Measurements from ENCODE around the gene GIPC1. TPM values are rescaled to one million over a fixed set of nuclear protein-coding genes. Genes with fewer than 3 reads are reported as not detected.

GIPC1 gene
- total RNA-seq, 1 experiment from 2014 or later, result 59.4 TPM

GRCh38 chr19:14440049-14440448, 55.9 kb downstream of the GIPC1 start:
- Histone ChIP-seq H3K9me3 (ENCODE audit: low read depth, low read length, poor library complexity, severe bottlenecking) (no peaks in the 10 kb centered on the region), H3K27me3 (replicated peaks; ENCODE audit: insufficient read depth, low read depth, low read length, poor library complexity) (no peaks in the 10 kb centered on the region), H3K36me3 (ENCODE audit: insufficient read depth, low read length, poor library complexity, severe bottlenecking) (peaks cover 24% of the 10 kb centered on the region), H3K27ac (ENCODE audit: low read depth, low read length, poor library complexity, severe bottlenecking) (no peak overlapping the region), H3K4me1 (ENCODE audit: insufficient read depth, low read length, poor library complexity, severe bottlenecking) (no peaks in the 10 kb centered on the region), H3K4me3 (ENCODE audit: low read depth, low read length, poor library complexity, severe bottlenecking) (no peak overlapping the region)
- intact Hi-C loops (cut with micrococcal nuclease; ENCODE audit: unreplicated experiment), result no loop called here
- DNase-seq (ENCODE audit: low spot score), result no peak
- BruUV-seq (replicated peaks), result no TSS peak
- ChIA-PET POLR2A (ENCODE audit: low non-redundant PET) (no interaction called here), CTCF (no interaction called here)
- TF ChIP-seq CTCF (conservative IDR thresholded peaks at IDR 0.05; ENCODE audit: low read depth, low read length) (no peak), EZH2 (IDR thresholded peaks at IDR 0.05; ENCODE audit: borderline replicate concordance, low read depth, low read length, poor library complexity, severe bottlenecking) (no peak)

GRCh38 chr19:14439014-14439413, 56.9 kb downstream of the GIPC1 start:
- Histone ChIP-seq H3K27ac (ENCODE audit: low read depth, low read length, poor library complexity, severe bottlenecking) (no peak overlapping the region), H3K4me3 (ENCODE audit: low read depth, low read length, poor library complexity, severe bottlenecking) (no peak overlapping the region), H3K9me3 (ENCODE audit: low read depth, low read length, poor library complexity, severe bottlenecking) (no peaks in the 10 kb centered on the region), H3K27me3 (replicated peaks; ENCODE audit: insufficient read depth, low read depth, low read length, poor library complexity) (no peaks in the 10 kb centered on the region), H3K36me3 (ENCODE audit: insufficient read depth, low read length, poor library complexity, severe bottlenecking) (peaks cover 16% of the 10 kb centered on the region), H3K4me1 (ENCODE audit: insufficient read depth, low read length, poor library complexity, severe bottlenecking) (peaks cover 5% of the 10 kb centered on the region)
- TF ChIP-seq EZH2 (IDR thresholded peaks at IDR 0.05; ENCODE audit: borderline replicate concordance, low read depth, low read length, poor library complexity, severe bottlenecking), result no peak
- TF ChIP-seq CTCF (conservative IDR thresholded peaks at IDR 0.05; ENCODE audit: low read depth, low read length), result no peak
- intact Hi-C loops (cut with micrococcal nuclease; ENCODE audit: unreplicated experiment), result no loop called here
- no peak for DNase-seq (ENCODE audit: low spot score)
- POLR2A ChIA-PET (ENCODE audit: low non-redundant PET), result no interaction called here
- CTCF ChIA-PET, result no interaction called here
- BruUV-seq (replicated peaks), result no TSS peak

- no peak overlapping the region for H3K27ac ChIP-seq (ENCODE audit: low read depth, low read length, poor library complexity, severe bottlenecking)
- H3K4me3 ChIP-seq (ENCODE audit: low read depth, low read length, poor library complexity, severe bottlenecking), result no peak overlapping the region
- peaks cover 10% of the 10 kb centered on the region for H3K36me3 ChIP-seq (ENCODE audit: insufficient read depth, low read length, poor library complexity, severe bottlenecking)
- ChIA-PET CTCF (no interaction called here), POLR2A (ENCODE audit: low non-redundant PET) (no interaction called here)
- H3K4me1 ChIP-seq (ENCODE audit: insufficient read depth, low read length, poor library complexity, severe bottlenecking), result peaks cover 7% of the 10 kb centered on the region
- intact Hi-C loops (cut with micrococcal nuclease; ENCODE audit: unreplicated experiment), result no loop called here
- no peaks in the 10 kb centered on the region for H3K9me3 ChIP-seq (ENCODE audit: low read depth, low read length, poor library complexity, severe bottlenecking)
- no peaks in the 10 kb centered on the region for H3K27me3 ChIP-seq (replicated peaks; ENCODE audit: insufficient read depth, low read depth, low read length, poor library complexity)
- no peak for DNase-seq (ENCODE audit: low spot score)
- TF ChIP-seq CTCF (conservative IDR thresholded peaks at IDR 0.05; ENCODE audit: low read depth, low read length) (no peak), EZH2 (IDR thresholded peaks at IDR 0.05; ENCODE audit: borderline replicate concordance, low read depth, low read length, poor library complexity, severe bottlenecking) (no peak)
- no TSS peak for BruUV-seq (replicated peaks)
Measured at GRCh38 chr19:14437578-14438140, 58.3 kb downstream of the GIPC1 start.

Measured in A673 (cell line).